HG02678 (cell line): ENCODE measurements around the gene MMP11.
A peak's percentile ranks its signal among the peaks of the same experiment; 100 is the strongest.

ENCODE experiments used
- ATAC-seq: cut with Tn5 transposase; IDR thresholded peaks from one replicate; pipeline ENCODE4 v1.9.1; 2021; ENCODE audit warnings: mild to moderate bottlenecking, moderate library complexity; ENCODE audit not compliant: unreplicated experiment

MMP11 gene

DNA sequence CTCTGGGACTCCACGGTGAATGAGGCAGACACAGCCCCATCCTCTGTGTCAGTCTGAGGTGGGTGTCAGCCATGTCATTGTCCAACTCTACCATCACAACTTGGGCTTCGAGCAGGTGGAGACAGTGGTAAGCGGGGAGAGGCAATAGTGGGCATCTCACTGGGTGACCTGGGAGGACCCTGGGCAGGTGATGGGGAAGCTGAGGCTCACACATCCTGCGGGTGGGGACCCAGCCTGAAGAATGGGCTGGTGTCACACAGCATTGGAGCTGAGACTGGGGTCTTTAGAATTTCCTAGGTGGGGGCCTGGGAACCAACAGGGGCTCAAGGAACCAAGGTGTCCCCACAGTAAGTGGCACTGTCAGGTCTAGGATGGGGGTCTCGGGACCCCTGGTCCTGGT lies 7.1 kb downstream of the MMP11 start:
- no peak for ATAC-seq

DNA sequence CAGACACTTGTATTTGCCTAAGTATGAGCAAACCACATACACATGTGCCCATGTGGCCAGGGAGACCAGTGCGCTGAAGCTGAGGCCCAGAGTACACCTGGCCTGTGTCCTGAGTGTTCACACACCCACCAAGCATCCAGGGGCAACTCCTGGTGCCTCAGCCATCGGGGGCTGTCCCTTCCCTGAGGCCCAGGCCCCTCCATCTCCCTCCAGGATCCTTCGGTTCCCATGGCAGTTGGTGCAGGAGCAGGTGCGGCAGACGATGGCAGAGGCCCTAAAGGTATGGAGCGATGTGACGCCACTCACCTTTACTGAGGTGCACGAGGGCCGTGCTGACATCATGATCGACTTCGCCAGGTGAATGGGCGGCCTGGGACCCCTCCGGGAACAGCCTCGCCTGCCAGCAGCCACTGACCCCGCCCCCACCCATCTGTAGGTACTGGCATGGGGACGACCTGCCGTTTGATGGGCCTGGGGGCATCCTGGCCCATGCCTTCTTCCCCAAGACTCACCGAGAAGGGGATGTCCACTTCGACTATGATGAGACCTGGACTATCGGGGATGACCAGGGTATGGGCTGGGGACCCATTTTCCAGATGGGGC lies 7.6 kb downstream of the MMP11 start:
- ATAC-seq: no peak

DNA sequence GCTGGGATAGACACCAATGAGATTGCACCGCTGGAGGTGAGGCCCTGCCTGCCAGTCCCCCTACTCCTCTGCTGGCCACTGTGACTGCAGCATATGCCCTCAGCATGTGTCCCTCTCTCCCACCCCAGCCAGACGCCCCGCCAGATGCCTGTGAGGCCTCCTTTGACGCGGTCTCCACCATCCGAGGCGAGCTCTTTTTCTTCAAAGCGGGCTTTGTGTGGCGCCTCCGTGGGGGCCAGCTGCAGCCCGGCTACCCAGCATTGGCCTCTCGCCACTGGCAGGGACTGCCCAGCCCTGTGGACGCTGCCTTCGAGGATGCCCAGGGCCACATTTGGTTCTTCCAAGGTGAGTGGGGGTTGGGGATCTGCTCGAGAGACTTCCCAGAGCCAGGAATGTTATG lies 8.4 kb downstream of the MMP11 start:
- no peak for ATAC-seq

DNA sequence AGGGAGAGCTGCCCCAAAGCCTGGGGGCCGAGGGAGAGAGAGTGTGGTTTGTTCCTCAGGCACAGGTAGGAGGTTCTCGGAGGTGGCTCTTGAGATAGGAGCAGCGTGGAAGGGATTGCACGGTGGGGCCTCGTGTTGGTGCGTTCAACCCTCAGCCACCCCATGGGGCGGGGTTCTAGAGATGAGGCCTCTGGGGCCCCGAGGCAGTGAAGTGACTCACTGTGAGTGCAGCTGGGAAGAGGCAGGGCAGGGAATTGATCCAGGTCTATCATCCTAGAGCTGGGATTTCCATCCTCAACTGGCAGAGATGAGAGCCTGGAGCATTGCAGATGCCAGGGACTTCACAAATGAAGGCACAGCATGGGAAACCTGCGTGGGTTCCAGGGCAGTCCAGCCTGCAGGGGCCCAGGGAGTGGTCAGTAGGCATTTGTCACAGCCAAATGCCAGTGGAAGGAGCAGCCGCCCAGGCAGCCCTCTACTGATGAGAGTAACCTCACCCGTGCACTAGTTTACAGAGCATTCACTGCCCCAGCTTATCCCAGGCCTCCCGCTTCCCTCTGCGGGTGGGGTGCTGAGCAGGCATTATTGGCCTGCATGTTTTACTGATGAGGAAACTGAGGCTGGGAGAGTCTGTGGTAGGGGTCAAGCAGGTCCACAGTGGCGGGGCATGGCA lies 9.0 kb downstream of the MMP11 start:
- ATAC-seq: no peak

DNA sequence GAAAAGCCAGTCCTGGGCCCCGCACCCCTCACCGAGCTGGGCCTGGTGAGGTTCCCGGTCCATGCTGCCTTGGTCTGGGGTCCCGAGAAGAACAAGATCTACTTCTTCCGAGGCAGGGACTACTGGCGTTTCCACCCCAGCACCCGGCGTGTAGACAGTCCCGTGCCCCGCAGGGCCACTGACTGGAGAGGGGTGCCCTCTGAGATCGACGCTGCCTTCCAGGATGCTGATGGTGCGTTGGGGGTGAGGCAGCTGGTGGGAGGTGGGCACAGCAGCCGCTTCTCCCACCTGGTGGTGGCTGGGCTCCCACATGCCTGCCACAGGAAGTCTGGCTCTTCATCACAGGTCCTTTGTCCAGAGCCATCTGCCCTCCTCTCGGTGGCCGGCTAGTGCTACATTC lies 9.6 kb downstream of the MMP11 start:
- no peak for ATAC-seq

DNA sequence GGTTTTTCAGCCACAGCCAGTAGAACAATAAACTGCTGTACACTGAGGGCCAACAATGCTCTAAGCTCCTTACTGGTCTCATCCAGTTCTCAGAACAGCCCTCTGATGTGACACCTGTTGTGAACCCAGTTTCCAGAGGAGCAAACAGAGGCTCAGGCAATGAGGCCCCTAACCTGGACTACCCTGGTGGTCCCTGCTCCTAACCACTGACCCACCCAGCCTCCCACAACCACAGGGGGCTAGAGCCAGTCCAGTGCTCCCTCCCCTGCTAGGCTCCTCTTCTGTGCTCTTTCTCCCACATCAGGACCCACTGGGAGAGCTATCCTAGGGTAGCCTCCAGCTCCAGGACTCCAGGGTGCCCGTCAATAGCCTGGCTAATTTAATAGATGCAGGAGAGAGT lies 10.1 kb downstream of the MMP11 start:
- no peak for ATAC-seq

DNA sequence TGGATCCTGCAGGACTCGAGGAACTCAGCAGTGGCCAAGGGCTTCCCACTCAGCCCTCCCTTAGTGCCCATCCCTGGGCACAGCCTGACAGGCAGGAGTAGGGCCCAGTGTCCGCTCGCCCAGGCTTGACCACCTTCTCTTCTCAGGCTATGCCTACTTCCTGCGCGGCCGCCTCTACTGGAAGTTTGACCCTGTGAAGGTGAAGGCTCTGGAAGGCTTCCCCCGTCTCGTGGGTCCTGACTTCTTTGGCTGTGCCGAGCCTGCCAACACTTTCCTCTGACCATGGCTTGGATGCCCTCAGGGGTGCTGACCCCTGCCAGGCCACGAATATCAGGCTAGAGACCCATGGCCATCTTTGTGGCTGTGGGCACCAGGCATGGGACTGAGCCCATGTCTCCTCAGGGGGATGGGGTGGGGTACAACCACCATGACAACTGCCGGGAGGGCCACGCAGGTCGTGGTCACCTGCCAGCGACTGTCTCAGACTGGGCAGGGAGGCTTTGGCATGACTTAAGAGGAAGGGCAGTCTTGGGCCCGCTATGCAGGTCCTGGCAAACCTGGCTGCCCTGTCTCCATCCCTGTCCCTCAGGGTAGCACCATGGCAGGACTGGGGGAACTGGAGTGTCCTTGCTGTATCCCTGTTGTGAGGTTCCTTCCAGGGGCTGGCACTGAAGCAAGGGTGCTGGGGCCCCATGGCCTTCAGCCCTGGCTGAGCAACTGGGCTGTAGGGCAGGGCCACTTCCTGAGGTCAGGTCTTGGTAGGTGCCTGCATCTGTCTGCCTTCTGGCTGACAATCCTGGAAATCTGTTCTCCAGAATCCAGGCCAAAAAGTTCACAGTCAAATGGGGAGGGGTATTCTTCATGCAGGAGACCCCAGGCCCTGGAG lies 10.9 kb downstream of the MMP11 start:
- no peak for ATAC-seq

DNA sequence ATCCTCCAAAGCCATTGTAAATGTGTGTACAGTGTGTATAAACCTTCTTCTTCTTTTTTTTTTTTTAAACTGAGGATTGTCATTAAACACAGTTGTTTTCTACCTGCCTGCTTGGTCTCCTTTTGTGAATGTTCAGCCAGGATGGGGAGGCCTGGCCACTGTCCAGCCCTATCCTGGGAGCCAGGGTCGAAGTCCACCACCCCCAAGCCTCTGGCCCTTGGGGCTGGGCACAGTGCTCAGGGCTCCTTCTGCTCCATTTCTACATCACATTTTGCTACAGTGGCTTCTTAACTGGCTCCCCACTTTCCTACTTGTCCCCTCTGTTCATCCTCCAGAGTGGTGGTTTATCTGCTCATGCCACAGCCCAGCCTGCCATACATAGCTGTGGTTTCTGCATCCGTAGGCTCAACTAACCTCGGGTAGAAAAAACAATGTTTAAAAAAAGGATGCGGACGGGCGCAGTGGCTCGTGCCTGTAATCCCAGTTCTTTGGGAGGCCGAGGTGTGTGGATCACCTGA lies 11.6 kb downstream of the MMP11 start:
- no peak for ATAC-seq

DNA sequence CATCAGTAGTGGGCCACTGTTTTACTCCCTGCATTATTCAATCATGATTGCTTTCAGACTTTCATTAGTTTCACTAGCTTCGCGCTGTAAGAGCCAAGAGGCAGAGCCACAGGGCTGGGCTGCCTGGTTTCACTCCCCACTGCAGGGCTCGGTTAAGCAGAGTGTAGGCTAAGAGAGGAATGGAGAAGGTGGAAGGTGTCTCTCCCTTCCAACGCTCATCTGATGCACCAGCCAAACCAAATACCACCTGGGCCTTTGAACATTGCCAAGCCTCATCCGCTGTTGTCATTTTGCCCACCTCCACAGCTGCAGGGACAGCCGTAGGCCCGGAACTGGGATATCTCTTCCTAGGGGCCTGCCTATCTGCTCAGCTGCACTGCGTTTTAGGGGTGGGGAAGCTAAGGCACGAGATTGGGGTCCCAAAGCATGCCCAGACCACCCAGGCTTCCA lies 13.6 kb downstream of the MMP11 start:
- ATAC-seq: no peak

DNA sequence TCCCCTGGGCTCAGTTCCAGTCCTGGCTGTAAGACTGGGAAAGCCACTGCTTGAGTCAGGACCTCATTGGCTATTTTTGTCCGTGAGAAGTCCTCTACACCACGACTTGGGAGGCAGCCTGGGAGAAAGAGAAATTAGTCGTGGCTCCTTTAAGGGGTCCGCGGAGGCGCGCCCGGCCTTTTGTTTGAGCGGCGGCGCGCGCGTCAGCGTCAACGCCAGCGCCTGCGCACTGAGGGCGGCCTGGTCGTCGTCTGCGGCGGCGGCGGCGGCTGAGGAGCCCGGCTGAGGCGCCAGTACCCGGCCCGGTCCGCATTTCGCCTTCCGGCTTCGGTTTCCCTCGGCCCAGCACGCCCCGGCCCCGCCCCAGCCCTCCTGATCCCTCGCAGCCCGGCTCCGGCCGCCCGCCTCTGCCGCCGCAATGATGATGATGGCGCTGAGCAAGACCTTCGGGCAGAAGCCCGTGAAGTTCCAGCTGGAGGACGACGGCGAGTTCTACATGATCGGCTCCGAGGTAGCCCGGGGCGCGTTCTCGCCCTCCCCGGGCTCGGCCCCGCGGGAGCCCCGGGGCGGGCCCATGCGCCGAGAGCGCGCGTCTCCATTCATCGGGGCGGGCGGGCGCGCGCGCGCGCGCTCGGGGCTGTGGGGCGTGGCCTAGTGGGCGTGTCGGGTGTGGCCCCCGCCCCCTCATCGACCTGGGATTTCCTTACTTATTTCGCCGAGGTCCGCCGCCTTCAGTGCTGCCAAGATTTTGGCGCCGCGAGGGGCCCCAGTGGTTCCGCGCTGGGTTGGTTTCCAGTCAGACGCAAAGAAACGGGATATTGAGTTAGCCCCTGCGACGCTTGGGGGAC lies 14.3 kb downstream of the MMP11 start, which contains the start of gene SMARCB1:
Gene SMARCB1 (plus strand): TSS at position 215 of the 848 bp plus-strand sequence. CDS start 204 bp downstream, at position 419.
- ATAC-seq: peak; percentile 73

DNA sequence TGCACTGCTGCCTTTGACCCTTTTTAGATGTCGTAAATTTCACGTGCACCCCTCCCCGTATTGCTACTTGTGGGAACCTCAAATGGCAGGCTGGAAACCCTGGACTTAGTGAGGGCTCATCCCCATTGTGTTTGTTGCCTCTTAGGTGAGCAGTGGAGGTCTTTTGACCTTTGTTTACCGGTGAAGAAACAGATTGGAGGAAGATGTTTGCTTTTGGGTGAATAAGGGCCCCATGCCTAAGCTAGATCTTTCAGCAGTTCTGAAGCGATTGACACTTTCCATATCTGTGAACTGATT lies 14.9 kb downstream of the MMP11 start:
- ATAC-seq: peak; percentile 20

DNA sequence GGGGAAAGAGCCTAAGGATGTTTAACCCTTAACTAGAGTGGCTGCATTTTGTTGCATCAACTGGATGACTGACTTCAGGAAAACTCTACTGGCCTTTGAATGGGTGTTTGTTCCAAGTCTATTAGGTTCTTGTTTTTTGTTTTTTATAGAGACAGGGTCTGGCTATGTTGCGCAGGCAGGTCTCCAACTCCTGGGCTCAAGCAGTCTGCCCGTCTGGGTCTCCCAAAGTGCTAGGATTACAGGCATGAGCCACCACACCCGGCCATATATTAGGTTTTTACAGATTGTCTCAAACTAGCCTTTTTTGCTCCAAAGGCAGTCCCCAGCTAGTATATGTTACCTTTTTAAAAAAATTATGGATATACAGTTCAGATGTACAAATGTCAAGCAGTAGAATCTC lies 15.3 kb downstream of the MMP11 start:
- ATAC-seq: no peak

DNA sequence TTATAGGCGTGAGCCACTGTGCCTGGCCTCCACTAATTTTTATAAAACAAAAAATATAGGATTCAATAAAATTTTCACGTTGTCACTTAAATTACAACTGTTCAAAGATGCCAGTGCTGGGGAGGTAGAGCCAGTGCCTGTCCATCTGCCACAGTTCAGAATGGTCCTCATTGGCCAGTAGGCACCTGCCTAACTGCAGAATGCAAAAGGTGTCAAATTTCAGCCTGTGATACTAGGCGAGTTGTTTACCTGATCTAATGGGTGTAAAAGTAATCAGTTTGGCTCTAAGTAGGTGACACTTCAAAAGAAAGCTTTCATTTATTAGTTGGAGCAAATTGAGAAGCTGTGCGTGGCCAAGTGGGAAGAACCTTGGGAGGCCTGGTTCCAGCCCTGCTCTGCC lies 16.5 kb downstream of the MMP11 start:
- no peak for ATAC-seq

DNA sequence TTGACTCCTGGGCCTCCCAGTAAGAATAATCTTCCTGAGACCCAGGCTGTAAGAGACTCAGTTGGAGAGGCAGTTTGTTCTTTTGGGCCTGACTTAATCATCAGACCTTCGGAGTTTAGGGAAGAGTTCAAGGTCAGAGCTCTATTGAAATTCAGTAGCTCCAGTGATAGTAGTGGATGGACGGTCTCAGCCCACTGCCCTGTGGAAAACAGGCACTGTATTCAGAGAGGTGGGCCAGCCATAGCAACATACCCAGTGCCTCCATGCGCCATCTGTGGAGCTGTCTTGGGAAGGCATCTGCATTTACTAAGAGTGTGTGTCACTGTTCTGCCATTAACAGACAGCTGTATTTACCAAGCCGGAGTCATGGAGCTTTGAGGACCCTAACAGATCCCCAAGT lies 17.0 kb downstream of the MMP11 start:
- ATAC-seq: no peak

DNA sequence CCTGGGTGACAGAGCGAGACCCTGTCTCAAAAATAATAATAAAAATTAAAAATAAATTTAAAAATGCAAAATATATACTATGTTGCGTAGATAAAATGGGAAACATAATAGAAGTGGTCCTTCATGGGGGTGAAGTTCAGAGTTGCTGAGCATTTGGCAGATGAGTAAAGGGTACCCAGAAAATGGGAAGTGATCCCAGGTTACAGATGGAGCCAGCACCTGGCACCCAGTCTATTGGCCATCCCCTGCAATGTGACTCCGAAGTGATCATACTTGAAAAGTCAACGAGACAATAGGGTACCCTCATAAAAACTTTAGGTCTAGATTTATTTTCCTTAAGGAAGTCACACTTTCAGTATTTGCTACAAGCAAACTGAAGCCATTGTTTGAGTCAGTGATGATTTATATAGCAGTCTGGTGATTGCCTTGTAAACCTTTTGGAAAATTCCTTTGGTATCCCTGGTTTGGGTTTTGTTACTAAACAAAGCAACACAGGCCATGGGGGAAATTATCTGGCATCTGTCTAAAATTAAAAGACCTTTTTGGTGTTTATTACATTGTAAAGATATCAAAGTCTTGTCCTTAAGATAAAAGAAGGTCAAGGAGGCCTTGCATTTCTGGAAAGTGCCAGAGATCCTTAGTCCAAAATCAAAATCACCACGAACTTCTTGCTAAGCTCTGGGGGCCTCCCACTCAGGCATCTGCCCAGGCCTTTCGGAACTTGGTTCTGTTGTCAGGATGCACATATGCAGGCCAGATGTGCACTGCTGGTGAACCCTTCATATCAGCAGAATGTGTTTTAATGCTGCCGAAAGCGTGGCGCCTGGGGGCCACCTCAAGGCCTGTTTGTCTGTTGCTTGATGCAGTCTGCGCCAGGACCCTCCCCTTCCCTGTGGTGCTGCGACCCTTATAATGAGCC lies 18.4 kb downstream of the MMP11 start:
- no peak for ATAC-seq

DNA sequence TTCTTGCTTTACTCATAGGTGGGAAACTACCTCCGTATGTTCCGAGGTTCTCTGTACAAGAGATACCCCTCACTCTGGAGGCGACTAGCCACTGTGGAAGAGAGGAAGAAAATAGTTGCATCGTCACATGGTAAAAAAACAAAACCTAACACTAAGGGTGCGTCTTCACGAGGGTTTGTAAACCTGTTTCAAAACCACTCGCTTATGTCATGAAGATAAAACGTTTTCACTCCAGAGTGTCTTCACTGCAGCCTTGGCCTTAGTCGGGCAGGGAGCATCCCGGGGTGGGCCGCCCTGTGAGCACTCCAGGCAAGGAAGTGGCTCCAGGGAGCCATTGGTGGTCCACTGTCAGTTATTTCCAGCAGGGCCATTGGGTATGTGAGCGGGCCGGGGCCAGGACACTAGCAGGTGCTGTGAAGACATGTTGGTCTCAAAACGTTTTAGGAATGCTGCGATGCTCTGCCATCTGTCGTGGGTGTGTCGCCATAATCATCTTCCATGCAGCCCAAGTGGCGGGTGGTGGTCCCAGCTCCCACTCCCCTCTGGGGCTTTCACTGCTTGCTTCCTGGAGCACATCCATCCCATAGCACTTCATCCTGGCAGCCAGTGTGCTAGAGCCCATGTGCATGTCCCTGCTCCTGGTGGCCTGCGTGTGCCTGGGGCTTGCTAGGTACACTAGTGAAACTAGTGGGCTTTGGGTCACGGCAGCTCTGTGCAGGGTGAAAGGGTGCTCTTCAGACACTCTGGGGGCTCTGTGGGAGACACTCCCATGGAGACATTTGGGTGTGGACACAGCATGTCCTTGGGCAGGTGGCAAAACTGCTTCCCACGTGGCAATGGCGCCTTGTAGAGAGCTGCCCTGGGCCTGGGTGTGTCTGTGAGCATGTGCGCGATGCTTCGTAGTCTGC lies 19.3 kb downstream of the MMP11 start:
- ATAC-seq: no peak

DNA sequence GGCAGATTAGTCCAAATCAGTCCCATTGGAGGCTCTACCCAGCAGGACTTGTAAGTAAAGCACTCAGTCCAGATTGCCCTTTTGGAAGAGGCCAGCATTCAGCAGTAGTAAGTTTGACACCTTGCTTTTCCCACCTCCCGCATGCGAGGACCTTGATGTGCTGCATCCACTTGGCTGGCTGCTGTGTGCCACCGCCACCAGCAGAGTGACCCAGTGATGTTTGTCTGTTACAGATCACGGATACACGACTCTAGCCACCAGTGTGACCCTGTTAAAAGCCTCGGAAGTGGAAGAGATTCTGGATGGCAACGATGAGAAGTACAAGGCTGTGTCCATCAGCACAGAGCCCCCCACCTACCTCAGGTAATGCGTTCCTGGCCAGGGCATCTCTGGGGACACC lies 20.7 kb downstream of the MMP11 start:
- ATAC-seq: no peak

DNA sequence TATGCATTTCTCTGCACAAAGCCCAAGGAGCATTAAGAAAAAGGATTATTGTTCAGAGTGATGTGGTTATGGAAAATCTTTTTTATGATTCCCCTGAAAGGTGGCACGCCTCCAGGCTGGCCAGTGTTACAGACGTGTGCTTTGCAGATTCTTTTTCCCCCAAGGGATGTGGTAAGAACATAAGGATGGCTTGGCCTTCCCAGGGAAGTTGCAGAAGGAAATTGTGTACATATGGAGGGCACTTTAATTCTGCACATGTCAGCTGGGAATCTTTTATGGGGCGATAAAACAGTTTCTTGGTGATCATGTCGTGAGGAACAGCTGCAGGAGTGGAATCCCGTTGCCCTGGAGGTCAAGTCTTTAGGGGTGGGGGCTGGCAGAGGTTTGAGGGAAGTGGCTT lies 23.8 kb downstream of the MMP11 start:
- no peak for ATAC-seq
